Dermis blood vessel endothelial cell (primary cell): ENCODE data around the gene NEO1. TPM values are rescaled to one million over a fixed set of nuclear protein-coding genes. Genes with fewer than 3 reads are reported as not detected.
"Not testable (repeated sequence)": the region's sequence is repeated elsewhere in the genome, so short reads cannot be mapped to it uniquely, and the experiment has no call there.

Experiments
- DNase-seq: peaks from one replicate; pipeline ENCODE4 v3.0.0; 2010
- total RNA-seq: library from RNA; depleted of rRNA; stranded (reverse); fragments of >200 nt; gene quantifications from 2 replicates; pipeline ENCODE4 v1.2.3, GENCODE V29; 2014

NEO1 gene
- total RNA-seq, 1 donor from 2014 or later, result 6.3 TPM

GRCh38 chr15:73143763-73144155 lies 91.5 kb downstream of the NEO1 start:
- no peak for DNase-seq

GRCh38 chr15:73146419-73146818 lies 94.2 kb downstream of the NEO1 start:
- no peak for DNase-seq

- DNase-seq, result no peak
These were observed 98.6 kb downstream of the NEO1 start for GRCh38 chr15:73150831-73151230.

DNA sequence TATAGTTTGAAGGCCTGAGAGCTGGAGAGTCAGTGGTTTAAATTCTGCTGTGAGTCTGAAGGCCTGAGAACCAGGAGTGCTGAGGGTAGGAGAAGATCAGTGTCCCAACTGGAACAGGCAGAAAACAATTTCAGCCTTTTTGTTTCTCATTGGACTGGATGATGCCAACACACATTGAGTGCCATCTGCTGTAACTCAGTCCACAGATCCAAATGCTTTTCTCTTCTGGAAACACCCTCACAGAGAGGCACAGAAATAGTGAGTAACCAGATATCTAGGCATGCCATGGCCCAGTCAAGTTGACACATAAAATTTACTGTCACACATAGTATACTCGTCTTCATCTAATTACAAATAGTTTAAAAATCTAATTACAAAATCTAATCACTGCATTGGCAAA lies 100.8 kb downstream of the NEO1 start:
- DNase-seq, result no peak

DNA sequence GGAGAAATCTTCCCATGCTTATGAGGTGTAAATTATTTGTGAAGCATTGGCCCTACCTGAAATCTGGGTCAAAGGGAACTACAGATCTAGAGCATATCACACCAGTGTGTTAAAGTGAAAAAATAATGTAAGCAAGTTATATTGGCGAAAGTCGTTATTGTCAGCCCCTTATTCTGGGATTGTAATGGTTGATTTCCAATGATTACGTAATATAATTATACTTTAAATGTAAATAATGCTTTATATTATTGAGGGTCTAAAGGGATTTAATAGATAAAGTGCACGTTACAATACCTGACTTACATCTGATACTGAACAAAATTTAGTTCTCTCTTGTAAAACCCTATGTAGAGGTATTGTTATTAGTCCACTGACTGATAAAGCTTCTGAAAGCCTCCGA lies 101.2 kb downstream of the NEO1 start:
- no peak for DNase-seq

DNA sequence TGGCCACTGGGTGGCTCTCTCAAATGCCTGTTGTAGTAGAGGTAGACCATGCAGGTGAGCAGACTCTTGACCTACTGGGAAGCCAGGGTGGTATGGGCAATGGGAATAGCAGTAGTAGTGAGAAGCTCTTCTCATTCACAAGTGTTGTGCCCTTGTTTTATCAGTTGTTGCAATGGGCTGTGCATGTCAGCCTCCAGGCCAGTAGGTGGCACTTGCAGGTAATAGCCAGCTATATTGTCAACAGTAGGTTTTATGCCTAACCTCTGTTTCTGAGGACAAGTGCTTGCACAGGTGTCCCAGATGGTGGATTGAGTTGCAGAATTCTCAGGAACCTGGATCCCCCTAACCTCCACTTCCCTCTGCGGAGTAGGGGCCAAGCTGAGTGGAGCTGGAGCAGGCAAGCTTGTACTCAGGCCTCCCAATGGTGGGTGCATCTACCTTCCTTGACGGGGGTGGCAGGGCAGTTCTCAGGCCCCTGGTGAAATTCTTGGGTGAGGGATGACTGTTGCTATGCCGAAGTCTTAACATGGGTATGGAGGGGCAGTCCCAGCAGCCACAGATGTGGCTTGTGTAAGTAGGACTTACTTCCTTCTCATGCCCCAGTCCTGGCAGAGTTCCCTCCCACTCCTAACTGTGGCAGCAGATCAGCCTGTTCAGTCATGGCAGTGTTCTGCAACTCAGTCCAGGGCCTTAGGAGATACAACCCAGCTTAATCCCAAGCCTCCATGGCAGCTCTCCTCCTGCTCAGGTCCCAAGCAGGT lies 104.3 kb downstream of the NEO1 start:
- no peak for DNase-seq

- DNase-seq, result no peak
These were observed 109.3 kb downstream of the NEO1 start for GRCh38 chr15:73161546-73161945.

GRCh38 chr15:73165435-73165834 lies 113.2 kb downstream of the NEO1 start:
- DNase-seq, result no peak

DNA sequence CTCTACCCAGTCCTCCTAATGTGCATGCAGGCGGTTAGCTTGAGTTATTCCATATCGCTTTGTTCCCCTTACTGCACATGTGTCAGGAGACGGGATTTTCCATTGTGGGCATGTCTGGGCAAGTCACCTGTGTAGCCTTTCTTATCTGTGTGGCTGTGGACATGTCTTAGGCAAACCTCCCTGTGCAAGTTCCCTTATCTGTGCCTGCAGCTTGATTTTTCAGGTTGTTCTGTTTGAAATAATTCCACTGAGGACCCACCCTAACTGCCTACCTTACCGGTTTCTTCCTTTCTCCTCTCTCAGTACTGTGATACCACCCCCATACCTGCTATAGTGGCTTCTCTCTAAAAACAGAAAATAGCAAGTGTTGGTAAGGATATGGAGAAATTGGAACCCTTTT lies 113.6 kb downstream of the NEO1 start:
- no peak for DNase-seq

GRCh38 chr15:73166711-73167110 lies 114.4 kb downstream of the NEO1 start:
- DNase-seq, result not testable (repeated sequence)

GRCh38 chr15:73168487-73168886 lies 116.2 kb downstream of the NEO1 start:
- no peak for DNase-seq

DNA sequence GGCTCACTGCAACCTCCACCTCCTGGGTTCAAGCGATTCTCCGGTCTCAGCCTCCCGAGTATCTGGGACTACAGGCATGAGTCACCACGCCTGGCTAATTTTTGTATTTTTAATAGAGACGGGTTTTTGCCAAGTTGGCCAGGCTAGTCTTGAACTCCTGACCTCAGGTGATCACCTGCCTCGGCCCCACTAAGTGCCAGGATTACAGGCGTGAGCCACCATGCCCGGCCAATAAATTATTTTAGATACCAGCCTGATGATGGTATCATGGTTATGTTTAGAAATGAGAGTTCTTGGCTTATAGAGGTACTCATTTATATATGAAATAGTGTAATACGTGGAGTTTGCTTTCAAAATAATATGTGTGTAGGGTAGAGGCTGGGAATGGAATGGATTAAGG lies 119.4 kb downstream of the NEO1 start:
- DNase-seq, result no peak

DNA sequence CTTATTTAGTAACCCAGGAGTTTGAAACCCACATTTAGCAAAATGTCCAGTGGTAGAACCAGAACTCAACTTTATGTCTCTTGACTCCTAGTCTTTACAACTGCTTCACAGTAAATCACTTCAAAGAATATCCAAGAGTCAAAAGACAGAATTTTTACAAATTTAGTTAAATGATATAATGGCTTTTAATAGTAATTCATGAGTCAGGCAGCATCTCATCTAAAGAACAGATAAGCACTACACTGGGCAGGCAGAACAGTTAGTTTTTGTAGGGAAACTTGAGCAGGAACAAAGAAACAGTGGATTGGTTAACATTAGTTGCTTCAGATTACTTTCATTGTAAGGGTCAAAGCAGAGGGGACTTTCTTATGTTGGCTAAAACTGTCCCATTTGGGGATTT lies 120.2 kb downstream of the NEO1 start:
- DNase-seq, result no peak

DNA sequence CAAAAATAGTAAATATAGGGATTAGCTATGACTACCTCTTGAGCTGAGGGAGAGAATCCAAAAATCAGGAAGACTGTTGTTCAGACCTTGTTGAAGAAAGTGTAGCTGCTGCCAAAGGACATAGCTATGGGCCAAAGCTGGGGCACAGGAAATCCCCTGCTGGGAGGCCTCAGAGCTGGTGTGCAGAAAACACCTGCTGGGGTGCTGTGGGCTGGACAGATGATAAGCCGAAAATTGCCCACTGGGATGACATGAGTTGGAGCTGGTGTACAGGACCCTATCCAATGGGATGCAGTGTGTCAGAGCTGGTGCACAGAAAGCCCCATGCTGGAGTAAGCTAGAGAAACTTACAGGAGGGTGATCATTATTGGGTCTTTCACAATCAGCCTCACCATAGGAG lies 121.9 kb downstream of the NEO1 start:
- no peak for DNase-seq

- DNase-seq, result no peak
These were observed 123.1 kb downstream of the NEO1 start for GRCh38 chr15:73175382-73175781.

GRCh38 chr15:73176598-73176997 lies 124.3 kb downstream of the NEO1 start:
- DNase-seq, result no peak

DNA sequence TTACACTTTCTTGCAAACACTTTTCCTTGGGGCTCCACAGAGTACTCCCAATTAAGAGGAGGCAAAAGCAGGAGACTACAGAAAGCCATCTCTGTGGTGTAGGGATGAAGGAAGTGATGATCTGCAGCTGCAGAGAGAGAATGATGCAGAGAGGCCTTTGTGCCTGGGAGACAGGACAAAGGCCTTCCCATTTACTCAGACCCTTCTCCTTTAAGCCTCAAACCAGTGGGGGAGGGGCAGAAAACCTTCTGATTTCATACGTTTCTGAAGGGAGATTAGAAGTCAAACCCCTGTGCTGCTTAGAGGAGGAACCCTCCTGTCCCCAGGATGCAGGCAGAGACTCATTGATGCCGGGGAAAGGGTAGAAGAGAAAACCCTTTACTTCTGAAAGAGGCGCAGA lies 130.8 kb downstream of the NEO1 start:
- DNase-seq, result no peak

GRCh38 chr15:73190189-73190601 lies 137.9 kb downstream of the NEO1 start:
- no peak for DNase-seq

- no peak for DNase-seq
These were observed 142.9 kb downstream of the NEO1 start for GRCh38 chr15:73195166-73195565.

DNA sequence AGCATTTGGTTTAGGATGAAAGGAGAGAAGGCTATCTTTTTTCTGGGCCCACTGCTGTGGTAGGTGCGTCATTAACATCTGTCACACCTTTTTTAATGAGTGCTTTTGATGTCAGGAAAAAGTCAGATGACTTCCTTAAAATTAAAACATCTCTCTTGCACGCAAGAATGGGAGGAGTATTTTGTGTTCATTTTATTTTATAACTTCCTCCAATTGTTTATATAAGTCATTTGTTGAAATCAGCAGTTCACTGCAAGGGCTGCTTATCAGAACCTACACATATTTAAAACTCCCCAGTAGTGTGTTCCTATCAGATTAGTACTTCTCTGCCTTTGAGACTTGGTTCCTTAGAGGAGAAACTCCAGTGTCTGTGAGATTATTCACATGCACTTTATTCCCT lies 143.8 kb downstream of the NEO1 start:
- no peak for DNase-seq

GRCh38 chr15:73200339-73200738 lies 148.1 kb downstream of the NEO1 start:
- DNase-seq, result no peak

DNA sequence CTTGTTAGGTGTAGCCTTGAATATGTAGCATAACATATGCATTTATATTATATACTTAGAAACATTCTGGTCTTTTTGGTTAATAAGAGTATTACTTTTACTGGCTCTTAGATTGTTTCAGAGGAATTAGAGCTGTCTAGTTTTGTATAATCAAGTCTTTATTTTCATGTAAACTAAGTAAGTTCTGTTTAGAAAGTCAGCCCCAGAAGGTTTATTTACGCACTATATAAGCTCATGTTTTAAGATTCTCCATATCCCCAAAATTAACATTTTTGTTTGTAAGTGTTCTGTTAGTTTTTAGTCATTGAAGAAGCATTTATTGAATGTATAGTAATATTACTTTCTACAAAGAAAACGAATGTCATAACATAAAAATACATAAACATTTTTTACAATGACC lies 158.4 kb downstream of the NEO1 start:
- DNase-seq, result no peak

GRCh38 chr15:73212424-73212823 lies 160.2 kb downstream of the NEO1 start:
- DNase-seq, result no peak

DNA sequence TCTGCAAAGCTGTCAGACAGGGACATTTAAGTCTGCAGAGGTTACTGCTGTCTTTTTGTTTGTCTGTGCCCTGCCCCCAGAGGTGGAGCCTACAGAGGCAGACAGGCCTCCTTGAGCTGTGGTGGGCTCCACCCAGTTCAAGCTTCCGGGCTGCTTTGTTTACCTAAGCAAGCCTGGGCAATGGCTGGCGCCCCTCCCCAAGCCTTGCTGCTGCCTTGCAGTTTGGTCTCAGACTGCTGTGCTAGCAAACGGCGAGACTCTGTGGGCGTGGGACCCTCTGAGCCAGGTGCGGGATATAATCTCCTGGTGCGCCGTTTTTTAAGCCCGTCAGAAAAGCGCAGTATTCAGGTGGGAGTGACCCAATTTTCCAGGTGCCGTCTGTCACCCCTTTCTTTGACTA lies 169.2 kb downstream of the NEO1 start:
- DNase-seq, result not testable (repeated sequence)

DNA sequence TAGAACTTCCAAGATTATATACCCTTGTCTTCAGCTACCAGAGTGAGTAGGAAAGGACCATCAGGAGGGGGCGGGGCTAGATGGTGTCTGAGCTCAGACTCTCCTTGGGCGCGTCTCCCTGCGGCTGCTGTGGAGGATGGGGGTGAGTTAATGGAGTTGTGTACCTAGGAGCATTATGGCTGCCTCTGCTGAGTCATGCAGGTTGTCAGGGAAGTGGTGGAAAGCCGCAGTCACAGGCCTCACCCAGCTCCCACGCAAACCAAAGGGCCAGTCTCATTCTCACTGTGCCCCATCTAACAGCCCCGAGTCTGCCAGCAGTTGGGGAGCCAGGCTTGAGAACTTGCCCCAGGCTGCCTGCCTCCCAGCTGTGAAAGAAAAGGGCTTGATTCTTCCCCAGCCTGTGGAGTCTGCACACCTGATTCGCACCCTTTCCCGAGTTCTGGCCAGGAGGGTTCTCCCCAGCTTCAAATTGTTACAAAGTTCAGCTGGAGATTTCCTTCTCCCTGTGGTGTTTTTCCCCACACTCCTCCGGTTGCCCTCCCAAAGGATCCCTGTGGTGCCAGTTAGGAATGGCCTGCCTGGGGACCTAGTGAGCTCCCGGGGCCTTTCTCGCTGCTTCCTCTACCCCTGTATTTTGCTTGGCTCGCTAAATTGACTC lies 173.2 kb downstream of the NEO1 start:
- DNase-seq, result no peak
